ENCODE measurements around the gene TLR8. TPM values are rescaled to one million over a fixed set of nuclear protein-coding genes. Genes with fewer than 3 reads are reported as not detected.

TLR8 gene
- total RNA-seq, 2 experiments from 2014 or later, result not detected

- CTCF ChIA-PET, result no interaction called here
- Mint-ChIP-seq H3K4me1 (no peaks in the 10 kb centered on the region), H3K27me3 (peaks cover 2% of the 10 kb centered on the region), H3K36me3 (ENCODE audit: low read depth) (no peaks in the 10 kb centered on the region), H3K27ac (no peak overlapping the region), H3K4me3 (no peak overlapping the region), H3K9me3 (no peaks in the 10 kb centered on the region)
- DNase-seq, result no peak
- POLR2A ChIA-PET, result no interaction called here
Observed at GRCh38 chrX:12910423-12911121, 4.2 kb downstream of the TLR8 start.

DNA sequence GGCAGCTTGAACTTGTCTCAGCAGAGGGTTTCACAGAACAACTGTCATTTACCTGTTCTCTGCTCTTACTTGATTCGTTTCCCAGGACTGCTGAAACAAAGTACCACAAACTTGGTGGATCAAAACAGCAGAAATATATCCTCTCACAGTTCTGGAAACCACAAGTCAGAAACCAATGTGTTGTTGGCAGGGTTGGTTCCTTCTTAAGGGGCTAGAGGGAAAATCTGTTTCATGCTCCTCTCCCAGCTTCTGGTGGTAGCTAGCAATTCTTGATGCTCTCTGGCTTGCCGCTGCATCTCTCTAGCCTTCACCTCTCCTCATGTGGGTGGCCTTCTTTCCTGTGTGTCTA, 4.7 kb downstream of the TLR8 start:
- ChIA-PET POLR2A (no interaction called here), CTCF (no interaction called here)
- Mint-ChIP-seq H3K9me3 (no peaks in the 10 kb centered on the region), H3K27me3 (peaks cover 2% of the 10 kb centered on the region), H3K4me1 (no peaks in the 10 kb centered on the region), H3K27ac (no peak overlapping the region), H3K4me3 (no peak overlapping the region), H3K36me3 (ENCODE audit: low read depth) (no peaks in the 10 kb centered on the region)
- no peak for DNase-seq

DNA sequence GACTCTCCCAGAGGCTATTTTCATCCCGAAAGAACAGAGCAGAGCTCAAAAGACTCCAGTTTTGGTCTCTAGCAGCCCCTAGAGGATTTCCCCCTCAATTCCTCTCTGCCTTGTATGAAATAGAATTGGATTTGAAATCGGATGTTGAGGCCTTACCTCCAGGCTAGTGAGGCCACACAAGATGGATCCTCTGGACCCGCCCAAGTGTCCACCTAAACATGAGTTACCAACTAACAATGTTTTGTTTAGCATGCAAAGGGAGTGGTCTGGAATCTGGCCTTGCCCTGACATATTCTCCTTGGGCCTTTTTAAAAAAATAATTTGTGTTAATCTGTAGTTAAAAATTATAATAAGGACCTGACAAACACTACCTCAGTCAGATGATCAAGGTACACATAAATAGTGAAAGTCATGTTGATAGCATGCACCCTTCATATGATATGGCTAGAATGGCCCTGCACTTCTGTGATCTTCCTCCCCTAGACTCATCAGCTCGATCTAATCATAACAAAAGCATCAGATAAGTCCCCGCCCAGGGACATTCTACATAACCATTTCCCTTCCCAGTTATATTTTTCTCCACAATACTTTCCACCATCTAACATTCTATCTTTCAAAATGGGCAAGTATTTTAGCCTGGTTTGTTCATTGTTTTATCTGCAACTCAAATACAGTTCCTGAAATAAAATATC, 6.5 kb downstream of the TLR8 start:
- no peaks in the 10 kb centered on the region for H3K4me1 Mint-ChIP-seq
- ChIA-PET POLR2A (no interaction called here), CTCF (no interaction called here)
- H3K27ac Mint-ChIP-seq, result no peak overlapping the region
- no peaks in the 10 kb centered on the region for H3K9me3 Mint-ChIP-seq
- H3K27me3 Mint-ChIP-seq, result peaks cover 2% of the 10 kb centered on the region
- H3K36me3 Mint-ChIP-seq (ENCODE audit: low read depth), result no peaks in the 10 kb centered on the region
- no peak overlapping the region for H3K4me3 Mint-ChIP-seq
- DNase-seq, result no peak

GRCh38 chrX:12917753-12918152, 11.3 kb downstream of the TLR8 start:
- Mint-ChIP-seq H3K27ac (no peak overlapping the region), H3K4me1 (peaks cover 3% of the 10 kb centered on the region), H3K9me3 (no peaks in the 10 kb centered on the region), H3K4me3 (no peak overlapping the region), H3K36me3 (ENCODE audit: low read depth) (no peaks in the 10 kb centered on the region), H3K27me3 (no peaks in the 10 kb centered on the region)
- CTCF ChIA-PET, result no interaction called here
- DNase-seq, result no peak
- POLR2A ChIA-PET, result no interaction called here

DNA sequence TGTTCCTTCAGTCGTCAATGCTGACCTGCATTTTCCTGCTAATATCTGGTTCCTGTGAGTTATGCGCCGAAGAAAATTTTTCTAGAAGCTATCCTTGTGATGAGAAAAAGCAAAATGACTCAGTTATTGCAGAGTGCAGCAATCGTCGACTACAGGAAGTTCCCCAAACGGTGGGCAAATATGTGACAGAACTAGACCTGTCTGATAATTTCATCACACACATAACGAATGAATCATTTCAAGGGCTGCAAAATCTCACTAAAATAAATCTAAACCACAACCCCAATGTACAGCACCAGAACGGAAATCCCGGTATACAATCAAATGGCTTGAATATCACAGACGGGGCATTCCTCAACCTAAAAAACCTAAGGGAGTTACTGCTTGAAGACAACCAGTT, 12.6 kb downstream of the TLR8 start:
- no peaks in the 10 kb centered on the region for H3K27me3 Mint-ChIP-seq
- H3K4me3 Mint-ChIP-seq, result no peak overlapping the region
- ChIA-PET POLR2A (no interaction called here), CTCF (no interaction called here)
- no peaks in the 10 kb centered on the region for H3K36me3 Mint-ChIP-seq (ENCODE audit: low read depth)
- H3K9me3 Mint-ChIP-seq, result no peaks in the 10 kb centered on the region
- H3K4me1 Mint-ChIP-seq, result peaks cover 3% of the 10 kb centered on the region
- H3K27ac Mint-ChIP-seq, result no peak overlapping the region
- DNase-seq, result no peak

- H3K4me1 Mint-ChIP-seq, result peaks cover 3% of the 10 kb centered on the region
Observed at GRCh38 chrX:12919620-12920019, 13.2 kb downstream of the TLR8 start.

DNA sequence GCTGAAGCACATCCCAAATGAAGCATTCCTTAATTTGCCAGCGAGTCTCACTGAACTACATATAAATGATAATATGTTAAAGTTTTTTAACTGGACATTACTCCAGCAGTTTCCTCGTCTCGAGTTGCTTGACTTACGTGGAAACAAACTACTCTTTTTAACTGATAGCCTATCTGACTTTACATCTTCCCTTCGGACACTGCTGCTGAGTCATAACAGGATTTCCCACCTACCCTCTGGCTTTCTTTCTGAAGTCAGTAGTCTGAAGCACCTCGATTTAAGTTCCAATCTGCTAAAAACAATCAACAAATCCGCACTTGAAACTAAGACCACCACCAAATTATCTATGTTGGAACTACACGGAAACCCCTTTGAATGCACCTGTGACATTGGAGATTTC, 14.6 kb downstream of the TLR8 start:
- no peaks in the 10 kb centered on the region for H3K9me3 Mint-ChIP-seq
- no peaks in the 10 kb centered on the region for H3K36me3 Mint-ChIP-seq (ENCODE audit: low read depth)
- ChIA-PET POLR2A (no interaction called here), CTCF (no interaction called here)
- DNase-seq, result no peak
- H3K27ac Mint-ChIP-seq, result no peak overlapping the region
- no peak overlapping the region for H3K4me3 Mint-ChIP-seq
- no peaks in the 10 kb centered on the region for H3K27me3 Mint-ChIP-seq
- peaks cover 3% of the 10 kb centered on the region for H3K4me1 Mint-ChIP-seq

More at GRCh38 chrX:12919620-12920019, 13.2 kb downstream of the TLR8 start:
- H3K27me3 Mint-ChIP-seq, result no peaks in the 10 kb centered on the region
- no peak overlapping the region for H3K27ac Mint-ChIP-seq
- CTCF ChIA-PET, result no interaction called here
- H3K9me3 Mint-ChIP-seq, result no peaks in the 10 kb centered on the region
- no peak for DNase-seq
- POLR2A ChIA-PET, result no interaction called here
- H3K36me3 Mint-ChIP-seq (ENCODE audit: low read depth), result no peaks in the 10 kb centered on the region
- H3K4me3 Mint-ChIP-seq, result no peak overlapping the region

- ChIA-PET CTCF (no interaction called here), POLR2A (no interaction called here)
- DNase-seq, result no peak
- H3K27me3 Mint-ChIP-seq, result no peaks in the 10 kb centered on the region
- no peaks in the 10 kb centered on the region for H3K36me3 Mint-ChIP-seq (ENCODE audit: low read depth)
- no peak overlapping the region for H3K4me3 Mint-ChIP-seq
- H3K4me1 Mint-ChIP-seq, result peaks cover 3% of the 10 kb centered on the region
- no peaks in the 10 kb centered on the region for H3K9me3 Mint-ChIP-seq
- no peak overlapping the region for H3K27ac Mint-ChIP-seq
Observed at GRCh38 chrX:12921886-12922598, 15.6 kb downstream of the TLR8 start.

DNA sequence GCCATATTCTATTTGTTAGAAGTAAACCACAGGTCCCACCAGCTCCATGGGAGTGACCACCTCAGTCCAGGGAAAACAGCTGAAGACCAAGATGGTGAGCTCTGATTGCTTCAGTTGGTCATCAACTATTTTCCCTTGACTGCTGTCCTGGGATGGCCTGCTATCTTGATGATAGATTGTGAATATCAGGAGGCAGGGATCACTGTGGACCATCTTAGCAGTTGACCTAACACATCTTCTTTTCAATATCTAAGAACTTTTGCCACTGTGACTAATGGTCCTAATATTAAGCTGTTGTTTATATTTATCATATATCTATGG, 16.1 kb downstream of the TLR8 start:
- H3K4me1 Mint-ChIP-seq, result peaks cover 3% of the 10 kb centered on the region
- no peak overlapping the region for H3K4me3 Mint-ChIP-seq
- ChIA-PET POLR2A (no interaction called here), CTCF (no interaction called here)
- no peaks in the 10 kb centered on the region for H3K9me3 Mint-ChIP-seq
- H3K36me3 Mint-ChIP-seq (ENCODE audit: low read depth), result no peaks in the 10 kb centered on the region
- H3K27ac Mint-ChIP-seq, result no peak overlapping the region
- no peaks in the 10 kb centered on the region for H3K27me3 Mint-ChIP-seq
- DNase-seq, result no peak

DNA sequence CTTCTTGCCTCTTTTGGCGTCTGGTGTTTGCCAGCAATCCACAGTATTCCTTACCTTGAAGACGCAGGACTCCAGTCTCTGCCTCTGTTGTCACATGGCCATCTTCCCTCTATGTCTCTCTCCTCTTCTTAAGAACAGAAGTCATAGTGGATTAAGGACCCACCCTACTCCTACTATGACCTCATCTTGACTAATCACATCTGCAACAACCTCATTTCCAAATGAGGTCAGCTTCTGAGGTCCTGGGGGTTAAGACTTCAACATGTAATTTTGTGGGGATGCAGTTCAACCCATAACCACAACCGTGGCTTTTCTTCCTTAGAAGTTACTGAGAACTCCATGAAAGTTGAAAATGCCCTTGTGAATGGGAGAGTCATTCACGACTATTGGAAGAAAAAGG, 23.3 kb downstream of the TLR8 start:
- POLR2A ChIA-PET, result no interaction called here
- CTCF ChIA-PET, result interaction anchor here (1.4 kb wide), 1 partner anchor 17 kb away, joined by 4 read pairs; no protein-coding TSS in a partner anchor
- Mint-ChIP-seq H3K36me3 (ENCODE audit: low read depth) (no peaks in the 10 kb centered on the region), H3K4me1 (peaks cover 3% of the 10 kb centered on the region), H3K27ac (no peak overlapping the region), H3K9me3 (peaks cover 3% of the 10 kb centered on the region), H3K4me3 (no peak overlapping the region), H3K27me3 (no peaks in the 10 kb centered on the region)
- DNase-seq, result no peak

- DNase-seq, result no peak
- Mint-ChIP-seq H3K4me3 (no peak overlapping the region), H3K27me3 (no peaks in the 10 kb centered on the region), H3K27ac (no peak overlapping the region), H3K9me3 (peaks cover 3% of the 10 kb centered on the region), H3K4me1 (peaks cover 3% of the 10 kb centered on the region), H3K36me3 (ENCODE audit: low read depth) (no peaks in the 10 kb centered on the region)
- POLR2A ChIA-PET, result no interaction called here
- CTCF ChIA-PET, result interaction anchor here (1.4 kb wide), 1 partner anchor 17 kb away, joined by 4 read pairs; no protein-coding TSS in a partner anchor
Observed at GRCh38 chrX:12930150-12930549, 23.7 kb downstream of the TLR8 start.

- Mint-ChIP-seq H3K36me3 (ENCODE audit: low read depth) (no peaks in the 10 kb centered on the region), H3K9me3 (peaks cover 3% of the 10 kb centered on the region), H3K27me3 (no peaks in the 10 kb centered on the region), H3K27ac (no peak overlapping the region), H3K4me1 (peaks cover 3% of the 10 kb centered on the region), H3K4me3 (no peak overlapping the region)
- DNase-seq, result no peak
- ChIA-PET CTCF (interaction anchor here (1.3 kb wide), 1 partner anchor 14 kb away, joined by 5 read pairs; no protein-coding TSS in a partner anchor), POLR2A (no interaction called here)
Observed at GRCh38 chrX:12932244-12932643, 25.8 kb downstream of the TLR8 start.

GRCh38 chrX:12934850-12935249, 28.4 kb downstream of the TLR8 start:
- Mint-ChIP-seq H3K4me3 (no peak overlapping the region), H3K4me1 (peaks cover 3% of the 10 kb centered on the region), H3K27me3 (no peaks in the 10 kb centered on the region), H3K27ac (no peak overlapping the region), H3K9me3 (peaks cover 3% of the 10 kb centered on the region), H3K36me3 (ENCODE audit: low read depth) (no peaks in the 10 kb centered on the region)
- no peak for DNase-seq
- CTCF ChIA-PET, result no interaction called here
- POLR2A ChIA-PET, result no interaction called here

GRCh38 chrX:12936947-12937346, 30.5 kb downstream of the TLR8 start:
- CTCF ChIA-PET, result interaction anchor here (1.7 kb wide), 1 partner anchor 10 kb away, joined by 8 read pairs; no protein-coding TSS in a partner anchor
- H3K4me1 Mint-ChIP-seq, result peaks cover 2% of the 10 kb centered on the region
- no peaks in the 10 kb centered on the region for H3K27me3 Mint-ChIP-seq
- POLR2A ChIA-PET, result no interaction called here
- no peak overlapping the region for H3K4me3 Mint-ChIP-seq
- H3K36me3 Mint-ChIP-seq (ENCODE audit: low read depth), result no peaks in the 10 kb centered on the region
- H3K9me3 Mint-ChIP-seq, result no peaks in the 10 kb centered on the region
- H3K27ac Mint-ChIP-seq, result no peak overlapping the region
- no peak for DNase-seq

All from activated CD4-positive, alpha-beta memory T cell treated with anti-CD3 and anti-CD28 coated beads, Interleukin-2, amount 10 ng/mL, durations not matched to agents 7 days and 5 days (primary cell).